Uterus (tissue), 4 donors: ENCODE measurements around the gene CST3. TPM values are rescaled to one million over a fixed set of nuclear protein-coding genes. Genes with fewer than 3 reads are reported as not detected.

Experiments used
- DNase-seq, 2 donors: peaks; one replicate each; pipeline ENCODE4 v3.0.0-alpha.2; 2019 to 2020
- H3K27ac ChIP-seq, 2 donors: fragments of 200-600 bp; sonication (generic); 1 replicate in 1 of 2; 2 replicates in 1 of 2; pipeline ENCODE4 v1.5.1; 2016 to 2018
- H3K27me3 ChIP-seq, 2 donors: fragments of 200-600 bp; sonication (generic); one replicate each; pipeline ENCODE4 v1.5.1; 2018 to 2019; ENCODE audit warnings: control low read depth in 1 of 2
- H3K36me3 ChIP-seq, 2 donors: fragments of 200-600 bp; sonication (generic); one replicate each; pipeline ENCODE4 v1.5.1; 2019; ENCODE audit warnings: control low read depth in 1 of 2
- H3K4me1 ChIP-seq, 2 donors: fragments of 200-600 bp; sonication (generic); one replicate each; pipeline ENCODE4 v1.5.1; 2018 to 2019; ENCODE audit warnings: control low read depth in 1 of 2
- H3K4me3 ChIP-seq, 2 donors: fragments of 200-600 bp; sonication (generic); 1 replicate in 1 of 2; 2 replicates in 1 of 2; pipeline ENCODE4 v1.5.1; 2018 to 2019; ENCODE audit warnings: mild to moderate bottlenecking in 1 of 2
- H3K9me3 ChIP-seq, 2 donors: fragments of 200-600 bp; sonication (generic); one replicate each; pipeline ENCODE4 v1.5.1; 2019; ENCODE audit warnings: control low read depth in 1 of 2
- POLR2A ChIP-seq, 2 donors: fragments of 450-650 bp; IDR thresholded peaks; one replicate each; pipeline ENCODE4 v1.6.1; 2016; ENCODE audit warnings: antibody characterized with exemption in 2 of 2, mild to moderate bottlenecking in 1 of 2, moderate library complexity in 1 of 2
- intact Hi-C: fragments of 100-400 bp; cut with DNase I; formaldehyde crosslinking; loops from one replicate; pipeline ENCODE4 v1.15.1; 2023; ENCODE audit warnings: low total_unique reads
- total RNA-seq, 4 donors: library from RNA; depleted of rRNA in 3 of 4; stranded (reverse); fragments of >200 nt in 3 of 4; gene quantifications; one replicate each; pipeline versions ENCODE4 v1.1.0 to v1.2.4, GENCODE V29; 2014 to 2023
- TF ChIP-seq, protein P1 (sequence below), 4 experiments: fragments of 200-600 bp in 2 of 4; fragments of 450-650 bp in 2 of 4; sonication (generic) in 2 of 4; IDR thresholded peaks; one replicate each; pipeline ENCODE4 v1.5.1; 2016 to 2019; ENCODE audit warnings: antibody characterized with exemption in 4 of 4, mild to moderate bottlenecking in 2 of 4, moderate library complexity in 1 of 4
- donor health status: DM: yes; HTN: yes; CAD: no.

Gene CST3
- total RNA-seq, 4 donors from 2014 or later, result 205 to 1,148 (median 624) TPM

DNA sequence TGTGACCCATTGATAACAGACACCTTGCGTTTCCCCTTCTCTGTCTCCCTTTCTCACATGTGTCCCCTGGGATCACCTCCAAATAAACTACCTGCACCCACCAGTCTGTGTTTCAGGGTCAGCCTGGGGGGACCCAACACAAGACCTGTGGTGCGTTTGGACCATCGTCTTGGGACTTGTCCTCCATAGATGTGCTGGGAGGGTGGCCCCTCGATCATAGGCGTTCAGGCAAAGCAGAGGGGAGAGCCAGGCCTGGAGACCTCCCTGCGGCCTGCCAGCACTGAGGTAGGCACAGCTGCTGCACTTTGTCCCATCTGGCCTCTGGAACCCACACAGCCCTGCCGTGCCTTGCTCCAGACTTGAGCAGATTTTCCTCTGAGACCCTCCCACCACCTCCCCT is 50.1 kb downstream of the CST3 start:
- no peak for DNase-seq
- Histone ChIP-seq H3K27ac (no peak overlapping the region), H3K36me3 (no peaks in the 10 kb centered on the region), H3K27me3 (no peaks in the 10 kb centered on the region), H3K4me3 (no peak overlapping the region), H3K4me1 (no peaks in the 10 kb centered on the region), H3K9me3 (no peaks in the 10 kb centered on the region)
- intact Hi-C loops, result no loop called here
- TF ChIP-seq, protein P1, sequence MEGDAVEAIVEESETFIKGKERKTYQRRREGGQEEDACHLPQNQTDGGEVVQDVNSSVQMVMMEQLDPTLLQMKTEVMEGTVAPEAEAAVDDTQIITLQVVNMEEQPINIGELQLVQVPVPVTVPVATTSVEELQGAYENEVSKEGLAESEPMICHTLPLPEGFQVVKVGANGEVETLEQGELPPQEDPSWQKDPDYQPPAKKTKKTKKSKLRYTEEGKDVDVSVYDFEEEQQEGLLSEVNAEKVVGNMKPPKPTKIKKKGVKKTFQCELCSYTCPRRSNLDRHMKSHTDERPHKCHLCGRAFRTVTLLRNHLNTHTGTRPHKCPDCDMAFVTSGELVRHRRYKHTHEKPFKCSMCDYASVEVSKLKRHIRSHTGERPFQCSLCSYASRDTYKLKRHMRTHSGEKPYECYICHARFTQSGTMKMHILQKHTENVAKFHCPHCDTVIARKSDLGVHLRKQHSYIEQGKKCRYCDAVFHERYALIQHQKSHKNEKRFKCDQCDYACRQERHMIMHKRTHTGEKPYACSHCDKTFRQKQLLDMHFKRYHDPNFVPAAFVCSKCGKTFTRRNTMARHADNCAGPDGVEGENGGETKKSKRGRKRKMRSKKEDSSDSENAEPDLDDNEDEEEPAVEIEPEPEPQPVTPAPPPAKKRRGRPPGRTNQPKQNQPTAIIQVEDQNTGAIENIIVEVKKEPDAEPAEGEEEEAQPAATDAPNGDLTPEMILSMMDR (IDR thresholded peaks at IDR 0.05), result no peak
- no peak for TF ChIP-seq POLR2A (IDR thresholded peaks at IDR 0.05)

DNA sequence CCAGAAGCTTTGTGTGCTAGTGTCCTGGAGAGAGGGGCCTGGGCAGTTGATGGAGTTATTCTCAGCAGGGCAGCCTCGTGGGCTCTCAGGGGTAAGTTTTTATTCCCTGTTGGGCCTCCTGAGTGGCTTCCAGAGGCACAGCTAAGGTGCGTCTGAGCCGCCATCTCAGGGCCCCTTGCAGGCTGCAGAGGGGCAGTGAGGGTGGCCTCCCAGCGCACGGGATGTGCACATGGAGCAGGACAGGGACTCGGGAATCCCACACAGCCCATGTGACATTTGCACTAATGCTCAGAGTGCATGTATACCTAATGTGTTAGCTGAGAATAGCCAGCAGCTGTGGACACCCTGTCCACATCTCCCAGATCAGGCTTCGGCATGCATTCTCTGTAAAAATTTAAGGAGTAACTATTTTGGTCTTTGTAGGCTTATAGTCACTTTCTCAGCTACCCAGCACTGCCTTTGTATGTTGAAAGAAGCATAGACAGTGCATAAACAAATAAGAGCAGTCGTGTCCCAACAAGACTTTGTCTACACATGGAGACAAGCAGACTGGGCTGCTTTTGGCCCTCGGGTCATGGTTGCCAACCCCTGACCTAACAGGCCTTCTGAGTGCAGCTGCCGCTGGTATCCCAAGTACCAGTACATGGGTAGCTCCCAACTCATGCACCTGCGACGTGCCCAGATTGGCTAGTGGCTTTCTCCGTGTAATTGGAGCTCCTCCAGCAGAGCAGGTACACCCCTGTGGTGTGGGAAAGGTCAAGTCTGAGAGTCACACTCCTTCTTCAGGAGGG is 50.8 kb downstream of the CST3 start:
- no peaks in the 10 kb centered on the region for H3K36me3 ChIP-seq
- DNase-seq, result no peak
- no peak for TF ChIP-seq POLR2A (IDR thresholded peaks at IDR 0.05)
- TF ChIP-seq, protein P1 (IDR thresholded peaks at IDR 0.05), result no peak
- no peaks in the 10 kb centered on the region for H3K4me1 ChIP-seq
- no peak overlapping the region for H3K4me3 ChIP-seq
- intact Hi-C loops, result no loop called here
- no peaks in the 10 kb centered on the region for H3K9me3 ChIP-seq
- no peak overlapping the region for H3K27ac ChIP-seq
- no peaks in the 10 kb centered on the region for H3K27me3 ChIP-seq

DNA sequence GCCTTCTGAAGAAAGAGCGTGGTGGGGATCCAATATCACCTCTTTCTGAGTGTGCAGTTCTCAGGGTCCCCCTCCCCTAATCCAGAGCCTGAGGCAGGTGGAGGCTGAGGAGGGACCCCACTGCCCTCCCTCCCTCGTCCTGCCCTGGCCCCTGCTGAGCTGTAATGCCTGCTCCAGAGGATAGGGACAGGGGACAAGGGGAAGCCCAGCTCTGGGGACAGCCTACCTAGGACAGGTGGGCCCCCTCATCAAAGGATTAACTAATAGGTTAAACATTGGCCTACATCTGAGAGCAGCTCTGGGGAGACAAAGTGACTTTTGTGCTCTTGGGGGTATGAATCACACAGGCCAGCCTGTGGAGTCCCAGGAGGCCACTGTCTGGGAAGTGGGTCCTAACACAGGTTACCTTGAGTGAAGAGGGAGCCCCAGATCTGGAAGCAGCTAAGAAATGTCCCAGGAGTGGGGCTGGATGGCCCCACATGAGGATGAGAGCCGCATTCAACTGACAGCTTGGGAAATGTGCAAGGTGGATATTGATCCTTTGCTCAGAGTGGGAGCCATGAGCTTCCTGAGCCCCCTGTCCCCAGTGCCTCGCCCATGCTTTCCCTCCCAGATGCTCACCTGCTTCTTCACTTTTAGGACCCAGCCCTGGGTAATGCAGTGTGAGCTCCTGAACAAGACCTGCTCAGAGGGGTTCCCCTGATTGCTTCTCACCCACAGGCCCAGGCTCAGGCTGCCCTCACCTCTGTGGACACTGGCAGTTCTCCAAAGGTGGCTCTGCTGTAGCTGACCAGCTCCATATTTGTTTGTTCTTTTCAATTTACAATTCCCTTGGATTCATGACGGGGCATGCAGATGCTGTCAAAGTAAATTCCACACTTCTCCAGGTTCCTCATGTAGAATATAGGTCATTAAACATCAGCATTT is 51.7 kb downstream of the CST3 start:
- TF ChIP-seq, protein P1 (IDR thresholded peaks at IDR 0.05), result no peak
- no peak for TF ChIP-seq POLR2A (IDR thresholded peaks at IDR 0.05)
- Histone ChIP-seq H3K4me3 (no peak overlapping the region), H3K9me3 (no peaks in the 10 kb centered on the region), H3K27ac (no peak overlapping the region), H3K27me3 (no peaks in the 10 kb centered on the region), H3K36me3 (no peaks in the 10 kb centered on the region), H3K4me1 (no peaks in the 10 kb centered on the region)
- intact Hi-C loops, result no loop called here
- no peak for DNase-seq

DNA sequence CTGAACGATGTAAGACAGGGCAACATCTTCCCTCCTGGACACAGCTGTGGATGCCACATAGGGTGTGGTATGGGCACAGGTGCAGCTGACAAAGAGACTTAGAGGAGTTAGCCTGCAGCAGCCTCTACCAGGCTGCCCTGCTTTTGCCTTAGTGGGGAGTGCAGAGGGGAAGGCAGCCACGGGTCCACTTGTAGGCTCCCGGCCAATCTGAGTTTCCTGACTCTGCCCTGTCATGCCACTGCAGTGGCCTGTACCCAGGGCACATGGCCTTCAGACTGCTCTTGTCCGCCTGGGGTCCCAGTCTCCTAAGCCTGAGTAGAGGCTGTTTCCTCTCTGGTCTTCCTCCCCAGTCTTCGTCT is 52.3 kb downstream of the CST3 start:
- TF ChIP-seq POLR2A (IDR thresholded peaks at IDR 0.05), result no peak
- TF ChIP-seq, protein P1 (IDR thresholded peaks at IDR 0.05), result no peak
- DNase-seq, result no peak
- Histone ChIP-seq H3K4me3 (no peak overlapping the region), H3K27me3 (no peaks in the 10 kb centered on the region), H3K36me3 (no peaks in the 10 kb centered on the region), H3K4me1 (no peaks in the 10 kb centered on the region), H3K9me3 (no peaks in the 10 kb centered on the region), H3K27ac (no peak overlapping the region)
- intact Hi-C loops, result no loop called here
